Activated effector memory CD4-positive, alpha-beta T cell treated with Interleukin-2 at 50 U/mL for 16 hours (primary cell): ENCODE results near the gene CD2.

Experiments used
- DNase-seq: peaks from one replicate; pipeline ENCODE4 v3.0.0-alpha.2; 2020

CD2 gene

GRCh38 chr1:116762281-116762680 is 8.1 kb downstream of the CD2 start:
- no peak for DNase-seq

- no peak for DNase-seq
These were observed 8.5 kb downstream of the CD2 start for GRCh38 chr1:116762781-116763115.

- DNase-seq, result no peak
These were observed 9.0 kb downstream of the CD2 start for GRCh38 chr1:116763116-116763786.

GRCh38 chr1:116763787-116764465 is 9.7 kb downstream of the CD2 start:
- no peak for DNase-seq

GRCh38 chr1:116764466-116764898 is 10.3 kb downstream of the CD2 start:
- no peak for DNase-seq

- no peak for DNase-seq
These were observed 11.0 kb downstream of the CD2 start for GRCh38 chr1:116764906-116765862.

- no peak for DNase-seq
These were observed 11.7 kb downstream of the CD2 start for GRCh38 chr1:116765962-116766361.

- DNase-seq, result no peak
These were observed 12.6 kb downstream of the CD2 start for GRCh38 chr1:116766616-116767469.

GRCh38 chr1:116767782-116768382 is 13.7 kb downstream of the CD2 start:
- DNase-seq, result no peak

GRCh38 chr1:116768416-116769103 is 14.3 kb downstream of the CD2 start:
- no peak for DNase-seq

- DNase-seq, result no peak
These were observed 14.8 kb downstream of the CD2 start for GRCh38 chr1:116769104-116769452.

GRCh38 chr1:116769561-116769977 is 15.3 kb downstream of the CD2 start:
- peak; percentile 66 for DNase-seq

GRCh38 chr1:116769994-116770393 is 15.8 kb downstream of the CD2 start:
- DNase-seq, result no peak

- DNase-seq, result no peak
These were observed 16.4 kb downstream of the CD2 start for GRCh38 chr1:116770625-116771024.

- no peak for DNase-seq
These were observed 17.9 kb downstream of the CD2 start for GRCh38 chr1:116771997-116772647.

- no peak for DNase-seq
These were observed 18.4 kb downstream of the CD2 start for GRCh38 chr1:116772648-116773045.

GRCh38 chr1:116775116-116775752 is 21.0 kb downstream of the CD2 start:
- no peak for DNase-seq

GRCh38 chr1:116777831-116778830 is 23.9 kb downstream of the CD2 start:
- DNase-seq, result no peak

- DNase-seq, result no peak
These were observed 26.8 kb downstream of the CD2 start for GRCh38 chr1:116781034-116781433.
